Endothelial cell of umbilical vein (primary cell): Measurements from ENCODE around the gene DEPDC1B. TPM values are rescaled to one million over a fixed set of nuclear protein-coding genes. Genes with fewer than 3 reads are reported as not detected.
"Not testable (repeated sequence)": the region's sequence is repeated elsewhere in the genome, so short reads cannot be mapped to it uniquely, and the experiment has no call there.

ENCODE experiments used
- BruUV-seq: library from RNA; stranded (reverse); fragments of 400-500 nt; replicated peaks from 2 replicates; lab custom pipeline; 2021; lab: Mats Ljungman, UMichigan
- CTCF ChIA-PET: fragments of 300-600, 350-600 bp; sonication (Branson Sonifier 250); formaldehyde crosslinking; loops from one replicate; lab custom pipeline; 2021; ENCODE audit warnings: antibody characterized with exemption, inconsistent platforms; lab: Charles Lee
- POLR2A ChIA-PET: fragments of 300-600, 350-600 bp; sonication (Branson Sonifier 250); formaldehyde crosslinking; loops from one replicate; lab custom pipeline; 2021; ENCODE audit warnings: antibody characterized with exemption, inconsistent platforms; lab: Charles Lee
- DNase-seq: peaks from one replicate; pipeline ENCODE4 v3.0.0-alpha.2; 2011; ENCODE audit warnings: low read depth, low spot score
- FAIRE-seq: peaks from 2 replicates; lab custom pipeline; 2011; peaks lifted over from hg19 to GRCh38; lab: Jason Lieb, UNC
- H2AFZ ChIP-seq: 2 replicates; pipeline ENCODE4 v1.6.0; 2012; ENCODE audit warnings: low read depth, low read length, control low read depth, inconsistent platforms
- H3K27ac ChIP-seq: 2 replicates; pipeline ENCODE4 v1.5.1; 2011; ENCODE audit warnings: low read depth, mild to moderate bottlenecking, control low read depth, low read length, moderate library complexity; ENCODE audit not compliant: insufficient read depth
- H3K27me3 ChIP-seq, 2 experiments: 2 replicates each; pipeline versions ENCODE4 v1.6.0 to v1.6.1; 2011; ENCODE audit warnings: low read length in 2 of 2, mixed read lengths in 1 of 2; ENCODE audit not compliant: control insufficient read depth in 2 of 2, insufficient read depth in 2 of 2
- H3K36me3 ChIP-seq, 2 experiments: 2 replicates in 1 of 2; 3 replicates in 1 of 2; pipeline ENCODE4 v1.5.1; 2011; ENCODE audit warnings: low read length in 2 of 2, mild to moderate bottlenecking in 1 of 2, moderate library complexity in 1 of 2; ENCODE audit not compliant: control insufficient read depth in 2 of 2, insufficient read depth in 2 of 2; ENCODE audit errors: extremely low read depth in 1 of 2
- H3K4me1 ChIP-seq: 3 replicates; pipeline ENCODE4 v1.5.1; 2011; ENCODE audit warnings: mild to moderate bottlenecking, low read length; ENCODE audit not compliant: control insufficient read depth, insufficient read depth; ENCODE audit errors: extremely low read depth
- H3K4me2 ChIP-seq: 2 replicates; pipeline ENCODE4 v1.6.1; 2011; ENCODE audit warnings: low read length, control low read depth, mixed read lengths; ENCODE audit not compliant: insufficient read depth
- H3K4me3 ChIP-seq, 3 experiments: fragments of 200-600 bp in 1 of 3; sonication (generic), shearing (Covaris generic) in 1 of 3; replicated peaks in 1 of 3; 2 replicates each; pipeline ENCODE4 v1.5.1; 2011 to 2016; ENCODE audit warnings: control low read depth in 3 of 3, low read length in 3 of 3, mild to moderate bottlenecking in 2 of 3, inconsistent platforms in 1 of 3, low read depth in 1 of 3, moderate library complexity in 1 of 3; ENCODE audit not compliant: insufficient read depth in 1 of 3
- H3K79me2 ChIP-seq: 2 replicates; pipeline ENCODE4 v1.6.0; 2012; ENCODE audit warnings: low read length, inconsistent platforms; ENCODE audit not compliant: control insufficient read depth, insufficient read depth
- H3K9ac ChIP-seq: replicated peaks from 2 replicates; pipeline ENCODE3; 2011; ENCODE audit warnings: low read length, control low read depth; ENCODE audit not compliant: insufficient read depth; ENCODE audit errors: extremely low read depth
- H3K9me1 ChIP-seq: replicated peaks from 3 replicates; pipeline ENCODE4 v1.6.0; 2011; ENCODE audit warnings: mild to moderate bottlenecking, low read length; ENCODE audit not compliant: control insufficient read depth, insufficient read depth; ENCODE audit errors: extremely low read depth
- H3K9me3 ChIP-seq: replicated peaks from 2 replicates; pipeline ENCODE4 v1.5.1; 2012; ENCODE audit warnings: low read length, inconsistent platforms; ENCODE audit not compliant: control insufficient read depth, insufficient read depth
- H4K20me1 ChIP-seq: replicated peaks from 2 replicates; pipeline ENCODE3; 2011; ENCODE audit warnings: mild to moderate bottlenecking, low read length; ENCODE audit not compliant: control insufficient read depth, insufficient read depth; ENCODE audit errors: extremely low read depth
- EZH2 ChIP-seq: IDR thresholded peaks from 2 replicates; pipeline ENCODE4 v1.6.1; 2012; ENCODE audit warnings: borderline replicate concordance, low read depth, mild to moderate bottlenecking, moderate library complexity, low read length, inconsistent platforms; ENCODE audit not compliant: severe bottlenecking
- JUN ChIP-seq: IDR thresholded peaks from 2 replicates; pipeline ENCODE4 v1.6.1; 2011; ENCODE audit warnings: borderline replicate concordance, low read depth; ENCODE audit not compliant: insufficient read length, insufficient read depth
- MYC ChIP-seq: IDR thresholded peaks from one replicate; pipeline ENCODE4 v1.6.1; 2011; ENCODE audit warnings: mild to moderate bottlenecking, low read depth, low read length
- POLR2A ChIP-seq: IDR thresholded peaks from 2 replicates; pipeline ENCODE4 v1.6.1; 2012; ENCODE audit warnings: low read depth, mild to moderate bottlenecking, control low read depth, low read length
- POLR2AphosphoS5 ChIP-seq: IDR thresholded peaks from 2 replicates; pipeline ENCODE4 v1.6.1; 2012; ENCODE audit warnings: low read depth, mild to moderate bottlenecking, control low read depth, low read length, moderate library complexity; ENCODE audit not compliant: insufficient read depth
- dilution Hi-C: fragments of 300-500 bp; cut with MboI; formaldehyde crosslinking; loops from one replicate; pipeline ENCODE4 v1.15.0; 2019; ENCODE audit warnings: low sequenced_read_pairs; ENCODE audit not compliant: extremely low pct_ligation_motif_present
- intact Hi-C: fragments of 100-400 bp; cut with micrococcal nuclease; formaldehyde crosslinking; loops from one replicate; pipeline ENCODE4 v1.10.0; 2022
- polyA plus RNA-seq, 4 experiments: library from polyadenylated mRNA; depleted of rRNA in 3 of 4; stranded (reverse) in 3 of 4; unstranded in 1 of 4; fragments of >200 nt; gene quantifications; 2 replicates each; pipeline versions ENCODE4 v1.2.1 to v1.2.3, GENCODE V29; 2011 to 2012; ENCODE audit warnings: missing spikeins in 1 of 4
- total RNA-seq: library from RNA; stranded (reverse); gene quantifications from 2 replicates; pipeline ENCODE4 v1.2.3, GENCODE V29; 2021
- TF ChIP-seq, protein P1 (sequence below): IDR thresholded peaks from 2 replicates; pipeline ENCODE4 v1.6.1; 2011; ENCODE audit not compliant: insufficient read depth, insufficient read length
- TF ChIP-seq, protein P2 (sequence below), 2 donors: IDR thresholded peaks; 1 replicate in 1 of 2; 2 replicates in 1 of 2; pipeline ENCODE4 v1.5.1; 2011; ENCODE audit warnings: low read length in 2 of 2, mild to moderate bottlenecking in 2 of 2, moderate library complexity in 2 of 2, control low read depth in 1 of 2, inconsistent platforms in 1 of 2, low read depth in 1 of 2; ENCODE audit not compliant: insufficient read depth in 1 of 2; ENCODE audit errors: extremely low read depth in 1 of 2

Gene DEPDC1B
- total and polyA plus RNA-seq, 2 donors (not counting 3 experiments of a cell fraction or from before 2014, with no cell fraction given): 6.7 to 18.7 TPM

DNA sequence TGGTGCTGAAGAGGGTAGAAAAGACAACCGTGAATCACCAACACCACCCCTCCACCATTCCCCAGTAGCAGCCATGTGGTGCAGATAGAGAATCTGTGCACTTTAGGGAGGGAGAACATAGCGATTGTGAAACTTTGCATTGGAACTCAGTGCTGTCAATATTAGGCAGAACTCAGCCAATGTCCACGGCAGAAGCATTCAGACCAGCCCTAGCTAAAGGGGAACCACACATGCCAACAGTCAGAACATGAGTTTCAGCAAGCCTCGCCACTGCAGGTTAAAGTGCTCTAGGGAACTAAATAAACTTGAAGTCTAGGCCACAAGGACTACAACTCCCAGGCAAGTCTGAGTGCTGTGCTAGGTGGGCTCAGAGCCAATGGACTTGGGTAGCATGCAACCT is 38.5 kb upstream of the DEPDC1B start:
- ChIA-PET POLR2A (no interaction called here), CTCF (no interaction called here)
- no peak overlapping the region for H3K4me3 ChIP-seq
- no peak for DNase-seq
- H3K9me1 ChIP-seq: no peaks in the 10 kb centered on the region
- no peaks in the 10 kb centered on the region for H3K4me1 ChIP-seq
- BruUV-seq: no TSS peak
- dilution Hi-C loops: no loop called here
- no peaks in the 10 kb centered on the region for H3K27me3 ChIP-seq
- no peak overlapping the region for H3K27ac ChIP-seq
- TF ChIP-seq JUN: no peak
- TF ChIP-seq, protein P1, sequence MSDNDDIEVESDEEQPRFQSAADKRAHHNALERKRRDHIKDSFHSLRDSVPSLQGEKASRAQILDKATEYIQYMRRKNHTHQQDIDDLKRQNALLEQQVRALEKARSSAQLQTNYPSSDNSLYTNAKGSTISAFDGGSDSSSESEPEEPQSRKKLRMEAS: no peak
- TF ChIP-seq, protein P2, sequence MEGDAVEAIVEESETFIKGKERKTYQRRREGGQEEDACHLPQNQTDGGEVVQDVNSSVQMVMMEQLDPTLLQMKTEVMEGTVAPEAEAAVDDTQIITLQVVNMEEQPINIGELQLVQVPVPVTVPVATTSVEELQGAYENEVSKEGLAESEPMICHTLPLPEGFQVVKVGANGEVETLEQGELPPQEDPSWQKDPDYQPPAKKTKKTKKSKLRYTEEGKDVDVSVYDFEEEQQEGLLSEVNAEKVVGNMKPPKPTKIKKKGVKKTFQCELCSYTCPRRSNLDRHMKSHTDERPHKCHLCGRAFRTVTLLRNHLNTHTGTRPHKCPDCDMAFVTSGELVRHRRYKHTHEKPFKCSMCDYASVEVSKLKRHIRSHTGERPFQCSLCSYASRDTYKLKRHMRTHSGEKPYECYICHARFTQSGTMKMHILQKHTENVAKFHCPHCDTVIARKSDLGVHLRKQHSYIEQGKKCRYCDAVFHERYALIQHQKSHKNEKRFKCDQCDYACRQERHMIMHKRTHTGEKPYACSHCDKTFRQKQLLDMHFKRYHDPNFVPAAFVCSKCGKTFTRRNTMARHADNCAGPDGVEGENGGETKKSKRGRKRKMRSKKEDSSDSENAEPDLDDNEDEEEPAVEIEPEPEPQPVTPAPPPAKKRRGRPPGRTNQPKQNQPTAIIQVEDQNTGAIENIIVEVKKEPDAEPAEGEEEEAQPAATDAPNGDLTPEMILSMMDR (IDR thresholded peaks at IDR 0.05; ENCODE audit: extremely low read depth in 1 of 2, insufficient read depth in 1 of 2, low read depth in 1 of 2, low read length in 2 of 2): no peak
- no peak for TF ChIP-seq POLR2AphosphoS5
- TF ChIP-seq MYC: no peak
- TF ChIP-seq POLR2A: no peak
- no peak for TF ChIP-seq EZH2
- H2AFZ ChIP-seq: no peak overlapping the region
- no peak overlapping the region for H3K4me2 ChIP-seq
- H4K20me1 ChIP-seq: no peaks in the 10 kb centered on the region
- no peaks in the 10 kb centered on the region for H3K36me3 ChIP-seq
- FAIRE-seq: no peak
- H3K79me2 ChIP-seq: no peaks in the 10 kb centered on the region
- no peaks in the 10 kb centered on the region for H3K9me3 ChIP-seq
- H3K9ac ChIP-seq: no peak overlapping the region
- intact Hi-C loops: no loop called here

DNA sequence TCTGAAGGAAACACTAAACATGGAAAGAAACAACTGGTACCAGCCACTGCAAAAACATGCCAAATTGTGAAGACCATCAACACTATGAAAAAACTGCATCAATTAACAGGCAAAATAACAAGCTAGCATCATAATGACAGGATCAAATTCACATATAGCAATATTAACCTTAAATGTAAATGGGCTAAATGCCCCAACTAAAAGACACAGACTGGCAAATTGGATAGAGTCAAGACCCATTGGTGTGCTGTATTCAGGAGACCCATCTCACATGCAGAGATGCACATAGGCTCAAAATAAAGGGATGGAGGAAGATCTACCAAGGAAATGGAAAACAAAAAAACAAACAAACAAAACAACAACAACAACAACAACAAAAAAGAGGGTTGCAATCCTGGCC is 30.9 kb upstream of the DEPDC1B start:
- H3K27ac ChIP-seq, H4K20me1 ChIP-seq, H3K27me3 ChIP-seq, H3K4me3 ChIP-seq, dilution Hi-C loops, DNase-seq, H3K4me2 ChIP-seq, H3K9me1 ChIP-seq, FAIRE-seq, H3K36me3 ChIP-seq, CTCF ChIA-PET, H3K9me3 ChIP-seq, H2AFZ ChIP-seq, intact Hi-C loops, H3K9ac ChIP-seq, H3K4me1 ChIP-seq, BruUV-seq, H3K79me2 ChIP-seq, POLR2A ChIA-PET: not testable (repeated sequence)
